Vagina (tissue), 2 donors: ENCODE data around the gene MBTPS1. TPM values are rescaled to one million over a fixed set of nuclear protein-coding genes. Genes with fewer than 3 reads are reported as not detected.

Source experiments
- DNase-seq, 2 donors: peaks; one replicate each; pipeline ENCODE4 v3.0.0-alpha.2; 2017; ENCODE audit errors: extremely low spot score in 2 of 2
- H3K27ac ChIP-seq: fragments of 200-600 bp; sonication (generic); one replicate; pipeline ENCODE4 v1.5.1; 2019
- H3K27me3 ChIP-seq: fragments of 200-600 bp; sonication (generic); one replicate; pipeline ENCODE4 v1.5.1; 2019
- H3K36me3 ChIP-seq, 2 donors: fragments of 200-600 bp; sonication (generic); one replicate each; pipeline ENCODE4 v1.5.1; 2017 to 2019
- H3K4me1 ChIP-seq: fragments of 200-600 bp; sonication (generic); one replicate; pipeline ENCODE4 v1.5.1; 2019
- H3K4me3 ChIP-seq, 2 donors: fragments of 200-600 bp; sonication (generic); 1 replicate in 1 of 2; 2 replicates in 1 of 2; pipeline ENCODE4 v1.5.1; 2016 to 2019
- H3K9me3 ChIP-seq: fragments of 200-600 bp; sonication (generic); one replicate; pipeline ENCODE4 v1.5.1; 2019
- CTCF ChIP-seq, 3 experiments: fragments of 450-650 bp in 2 of 3; fragments of 200-600 bp in 1 of 3; sonication (generic) in 1 of 3; IDR thresholded peaks; one replicate each; pipeline ENCODE4 v1.5.1; 2017 to 2019; ENCODE audit warnings: antibody characterized with exemption in 3 of 3, mild to moderate bottlenecking in 2 of 3, moderate library complexity in 2 of 3
- POLR2A ChIP-seq, 2 donors: fragments of 450-650 bp; IDR thresholded peaks; one replicate each; pipeline ENCODE4 v1.6.1; 2017; ENCODE audit warnings: antibody characterized with exemption in 2 of 2, mild to moderate bottlenecking in 2 of 2, moderate library complexity in 2 of 2
- POLR2AphosphoS5 ChIP-seq, 2 donors: sonication (generic); formaldehyde crosslinking; IDR thresholded peaks; one replicate each; pipeline ENCODE4 v1.9.0; 2017; ENCODE audit warnings: antibody characterized with exemption in 2 of 2, mild to moderate bottlenecking in 2 of 2, low read depth in 1 of 2; ENCODE audit not compliant: insufficient read depth in 1 of 2
- intact Hi-C: fragments of 100-400 bp; cut with DNase I; formaldehyde crosslinking; loops from one replicate; pipeline ENCODE4 v1.15.1; 2023
- total RNA-seq: library from RNA; depleted of rRNA; stranded (reverse); fragments of >200 nt; gene quantifications from one replicate; pipeline ENCODE4 v1.2.3, GENCODE V29; 2016

Gene MBTPS1
- total RNA-seq, 1 donor from 2014 or later, result 71.0 TPM

GRCh38 chr16:84093120-84093878 is 23.4 kb downstream of the MBTPS1 start:
- DNase-seq, result no peak
- Histone ChIP-seq H3K4me1 (no peaks in the 10 kb centered on the region), H3K36me3 (peaks cover 0 to 78% of the 10 kb centered on the region in 2 donors), H3K4me3 (no peak overlapping the region), H3K27me3 (no peaks in the 10 kb centered on the region), H3K27ac (no peak overlapping the region), H3K9me3 (no peaks in the 10 kb centered on the region)
- TF ChIP-seq CTCF (IDR thresholded peaks at IDR 0.05), result no peak
- no peak for TF ChIP-seq POLR2A (IDR thresholded peaks at IDR 0.05)
- no peak for TF ChIP-seq POLR2AphosphoS5 (IDR thresholded peaks at IDR 0.05; ENCODE audit: insufficient read depth in 1 of 2, low read depth in 1 of 2)
- intact Hi-C loops, result no loop called here

- H3K27me3 ChIP-seq, result no peaks in the 10 kb centered on the region
- H3K4me3 ChIP-seq, result no peak overlapping the region
- no peak for TF ChIP-seq POLR2A (IDR thresholded peaks at IDR 0.05)
- H3K27ac ChIP-seq, result no peak overlapping the region
- no peak for DNase-seq
- no peaks in the 10 kb centered on the region for H3K4me1 ChIP-seq
- peaks cover 0 to 90% of the 10 kb centered on the region in 2 donors for H3K36me3 ChIP-seq
- intact Hi-C loops, result no loop called here
- H3K9me3 ChIP-seq, result no peaks in the 10 kb centered on the region
Measured at GRCh38 chr16:84091460-84091859, 25.3 kb downstream of the MBTPS1 start.

GRCh38 chr16:84090211-84090610 is 26.5 kb downstream of the MBTPS1 start:
- no peak for TF ChIP-seq POLR2AphosphoS5 (IDR thresholded peaks at IDR 0.05; ENCODE audit: insufficient read depth in 1 of 2, low read depth in 1 of 2)
- no peak for TF ChIP-seq CTCF (IDR thresholded peaks at IDR 0.05)
- no peak for TF ChIP-seq POLR2A (IDR thresholded peaks at IDR 0.05)
- no peak overlapping the region for H3K27ac ChIP-seq
- H3K27me3 ChIP-seq, result no peaks in the 10 kb centered on the region
- H3K36me3 ChIP-seq, result peaks cover 0 to 86% of the 10 kb centered on the region in 2 donors
- H3K4me1 ChIP-seq, result no peaks in the 10 kb centered on the region
- no peaks in the 10 kb centered on the region for H3K9me3 ChIP-seq
- no peak for DNase-seq
- intact Hi-C loops, result no loop called here
- no peak overlapping the region for H3K4me3 ChIP-seq

GRCh38 chr16:84088695-84089395 is 27.9 kb downstream of the MBTPS1 start:
- H3K27me3 ChIP-seq, result no peaks in the 10 kb centered on the region
- no peak overlapping the region for H3K4me3 ChIP-seq
- no peak overlapping the region for H3K27ac ChIP-seq
- no peaks in the 10 kb centered on the region for H3K9me3 ChIP-seq
- intact Hi-C loops, result loop anchor here (10.0 kb wide), 1 partner anchor 96 kb away; the partner anchor contains the start of gene TAF1C
- peaks cover 0 to 83% of the 10 kb centered on the region in 2 donors for H3K36me3 ChIP-seq
- TF ChIP-seq POLR2A (IDR thresholded peaks at IDR 0.05) (no peak), CTCF (IDR thresholded peaks at IDR 0.05) (no peak), POLR2AphosphoS5 (IDR thresholded peaks at IDR 0.05; ENCODE audit: insufficient read depth in 1 of 2, low read depth in 1 of 2) (no peak)
- H3K4me1 ChIP-seq, result no peaks in the 10 kb centered on the region
- no peak for DNase-seq

- Histone ChIP-seq H3K27ac (no peak overlapping the region), H3K4me1 (no peaks in the 10 kb centered on the region), H3K27me3 (no peaks in the 10 kb centered on the region), H3K9me3 (no peaks in the 10 kb centered on the region), H3K4me3 (no peak overlapping the region), H3K36me3 (peaks cover 0 to 78% of the 10 kb centered on the region in 2 donors)
- no peak for DNase-seq
- no peak for TF ChIP-seq POLR2A (IDR thresholded peaks at IDR 0.05)
- TF ChIP-seq CTCF (IDR thresholded peaks at IDR 0.05), result no peak
- no peak for TF ChIP-seq POLR2AphosphoS5 (IDR thresholded peaks at IDR 0.05; ENCODE audit: insufficient read depth in 1 of 2, low read depth in 1 of 2)
- intact Hi-C loops, result loop anchor here (10.0 kb wide), 1 partner anchor 97 kb away; the partner anchor contains the start of gene TAF1C
Measured at GRCh38 chr16:84087466-84088151, 29.1 kb downstream of the MBTPS1 start.
